Measurements from ENCODE around the gene AGAP3.

Gene AGAP3

DNA sequence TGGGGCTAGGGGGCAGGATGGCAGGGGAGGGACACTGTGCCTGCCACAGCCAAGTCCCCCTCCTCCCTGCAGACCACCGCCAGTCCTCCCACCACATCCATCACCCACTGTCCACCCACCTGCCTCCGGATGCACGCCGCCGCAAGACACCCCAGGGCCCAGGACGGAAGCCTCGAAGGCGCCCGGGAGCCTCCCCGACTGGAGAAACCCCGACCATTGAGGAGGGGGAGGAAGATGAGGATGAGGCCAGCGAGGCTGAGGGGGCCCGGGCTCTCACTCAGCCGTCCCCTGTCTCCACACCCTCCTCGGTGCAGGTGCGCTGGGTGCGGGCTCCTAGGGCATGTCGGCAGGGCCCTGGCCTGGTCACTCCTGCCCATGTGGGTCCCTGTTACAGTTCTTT, 21.8 kb upstream of the AGAP3 start:
- TF ChIP-seq ZFX (IDR thresholded peaks at IDR 0.05), result no peak
- TF ChIP-seq, protein P1, sequence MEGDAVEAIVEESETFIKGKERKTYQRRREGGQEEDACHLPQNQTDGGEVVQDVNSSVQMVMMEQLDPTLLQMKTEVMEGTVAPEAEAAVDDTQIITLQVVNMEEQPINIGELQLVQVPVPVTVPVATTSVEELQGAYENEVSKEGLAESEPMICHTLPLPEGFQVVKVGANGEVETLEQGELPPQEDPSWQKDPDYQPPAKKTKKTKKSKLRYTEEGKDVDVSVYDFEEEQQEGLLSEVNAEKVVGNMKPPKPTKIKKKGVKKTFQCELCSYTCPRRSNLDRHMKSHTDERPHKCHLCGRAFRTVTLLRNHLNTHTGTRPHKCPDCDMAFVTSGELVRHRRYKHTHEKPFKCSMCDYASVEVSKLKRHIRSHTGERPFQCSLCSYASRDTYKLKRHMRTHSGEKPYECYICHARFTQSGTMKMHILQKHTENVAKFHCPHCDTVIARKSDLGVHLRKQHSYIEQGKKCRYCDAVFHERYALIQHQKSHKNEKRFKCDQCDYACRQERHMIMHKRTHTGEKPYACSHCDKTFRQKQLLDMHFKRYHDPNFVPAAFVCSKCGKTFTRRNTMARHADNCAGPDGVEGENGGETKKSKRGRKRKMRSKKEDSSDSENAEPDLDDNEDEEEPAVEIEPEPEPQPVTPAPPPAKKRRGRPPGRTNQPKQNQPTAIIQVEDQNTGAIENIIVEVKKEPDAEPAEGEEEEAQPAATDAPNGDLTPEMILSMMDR (conservative IDR thresholded peaks at IDR 0.05), result no peak
- H3K27ac ChIP-seq, result no peak overlapping the region

DNA sequence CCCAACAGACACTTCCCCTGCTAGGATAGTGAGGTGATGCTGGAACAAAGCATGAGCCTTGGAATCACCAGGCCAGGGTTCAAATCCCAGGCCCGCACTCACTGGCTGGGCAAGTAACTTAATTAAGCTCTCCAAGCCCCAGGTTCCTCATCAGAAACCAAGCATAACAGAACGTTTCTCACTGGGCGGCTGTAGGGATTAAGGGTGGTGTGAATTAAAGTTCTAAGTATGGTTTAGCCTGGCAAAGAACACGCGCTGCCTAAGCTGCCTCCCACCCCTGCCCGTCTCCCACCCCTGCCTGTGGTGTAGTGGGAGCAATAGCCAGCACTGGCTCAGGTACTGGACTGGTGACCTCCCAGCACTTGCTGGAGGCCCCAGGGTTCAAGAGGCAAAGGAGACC, 21.3 kb upstream of the AGAP3 start:
- TF ChIP-seq ZFX (IDR thresholded peaks at IDR 0.05), result no peak
- TF ChIP-seq, protein P1 (conservative IDR thresholded peaks at IDR 0.05), result no peak
- H3K27ac ChIP-seq, result no peak overlapping the region

DNA sequence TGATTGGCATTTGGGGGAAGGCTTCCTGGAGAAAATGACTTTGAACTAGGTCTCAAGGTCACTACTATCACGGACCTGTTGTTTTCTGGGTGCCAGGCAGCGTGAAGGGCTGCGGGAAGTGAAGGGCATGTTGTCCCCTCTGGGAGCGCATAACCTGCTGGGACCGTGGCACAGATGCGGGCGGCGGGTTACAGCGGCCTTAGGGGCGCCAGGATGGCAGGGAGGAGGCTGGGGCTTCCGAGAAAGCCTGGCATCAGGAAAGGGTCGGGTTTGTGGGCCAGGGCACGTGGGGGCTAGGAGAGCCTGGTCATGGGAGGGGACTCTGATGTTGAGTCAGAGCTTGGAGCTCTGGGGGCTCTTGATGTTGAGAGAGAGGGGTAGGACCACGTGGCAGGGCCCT, 20.8 kb upstream of the AGAP3 start:
- no peak for TF ChIP-seq ZFX (IDR thresholded peaks at IDR 0.05)
- TF ChIP-seq, protein P1 (conservative IDR thresholded peaks at IDR 0.05), result no peak
- H3K27ac ChIP-seq, result no peak overlapping the region

DNA sequence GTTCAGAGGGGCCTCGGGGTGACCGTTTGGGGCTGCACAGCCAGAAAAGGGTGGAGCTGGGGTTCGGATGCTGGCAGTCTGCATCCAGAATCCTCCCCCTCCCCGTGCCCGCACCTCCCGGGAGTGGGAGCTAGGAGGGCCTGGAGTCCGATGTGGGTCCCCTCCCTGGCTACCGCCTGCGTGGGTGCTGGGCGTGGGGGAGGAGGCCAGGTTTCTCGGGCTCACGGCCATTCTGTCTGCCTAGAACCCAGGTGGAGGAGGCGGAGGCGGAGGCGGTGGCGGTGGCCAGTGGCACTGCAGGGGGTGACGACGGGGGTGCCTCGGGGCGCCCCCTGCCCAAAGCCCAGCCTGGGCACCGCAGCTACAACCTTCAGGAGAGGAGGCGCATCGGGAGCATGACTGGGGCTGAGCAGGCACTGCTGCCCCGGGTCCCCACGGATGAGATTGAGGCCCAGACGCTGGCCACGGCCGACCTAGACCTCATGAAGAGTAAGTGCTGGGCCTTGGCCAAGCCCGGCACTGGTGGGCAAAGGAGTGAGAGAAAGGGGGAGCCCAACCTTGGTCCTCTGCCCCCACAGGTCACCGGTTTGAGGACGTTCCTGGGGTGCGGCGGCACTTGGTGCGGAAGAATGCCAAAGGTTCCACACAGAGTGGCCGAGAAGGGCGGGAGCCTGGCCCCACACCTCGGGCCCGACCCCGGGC, 19.9 kb upstream of the AGAP3 start:
- TF ChIP-seq ZFX (IDR thresholded peaks at IDR 0.05), result no peak
- TF ChIP-seq, protein P1 (conservative IDR thresholded peaks at IDR 0.05), result no peak
- H3K27ac ChIP-seq, result no peak overlapping the region

DNA sequence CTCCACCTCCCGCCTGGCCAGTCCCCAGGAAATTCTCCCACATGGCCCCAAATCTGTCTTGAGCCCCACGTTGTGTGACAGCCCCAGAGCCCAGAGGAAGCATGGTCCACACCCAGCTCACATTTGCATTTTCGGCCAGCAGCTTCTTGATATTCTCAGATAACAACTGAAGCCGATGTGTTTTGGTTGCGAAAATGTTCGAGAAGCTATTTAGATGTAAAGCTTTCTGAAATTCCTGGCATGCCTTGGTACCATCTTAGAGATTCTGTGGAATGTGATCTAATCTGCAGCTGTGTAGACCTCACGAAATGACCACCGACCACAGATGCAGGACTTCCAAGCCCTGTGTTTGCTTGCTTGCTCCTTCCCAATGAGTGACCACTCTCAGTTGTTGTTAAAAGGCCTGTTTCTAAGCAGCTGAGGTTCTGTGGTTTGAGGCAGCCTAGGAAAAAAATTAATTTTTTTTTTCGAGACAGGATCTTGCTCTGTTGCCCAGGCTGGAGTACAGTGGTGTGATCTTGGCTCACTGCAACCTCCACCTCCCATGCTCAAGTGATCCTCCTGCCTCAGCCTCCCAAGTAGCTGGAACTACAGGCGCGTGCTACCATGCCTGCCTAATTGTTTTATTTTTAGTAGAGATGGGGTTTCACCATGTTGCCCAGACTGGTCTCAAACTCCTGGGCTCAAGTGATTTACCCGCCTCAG, 18.1 kb upstream of the AGAP3 start:
- TF ChIP-seq, protein P1 (conservative IDR thresholded peaks at IDR 0.05), result no peak
- no peak for TF ChIP-seq ZFX (IDR thresholded peaks at IDR 0.05)
- H3K27ac ChIP-seq, result no peak overlapping the region

DNA sequence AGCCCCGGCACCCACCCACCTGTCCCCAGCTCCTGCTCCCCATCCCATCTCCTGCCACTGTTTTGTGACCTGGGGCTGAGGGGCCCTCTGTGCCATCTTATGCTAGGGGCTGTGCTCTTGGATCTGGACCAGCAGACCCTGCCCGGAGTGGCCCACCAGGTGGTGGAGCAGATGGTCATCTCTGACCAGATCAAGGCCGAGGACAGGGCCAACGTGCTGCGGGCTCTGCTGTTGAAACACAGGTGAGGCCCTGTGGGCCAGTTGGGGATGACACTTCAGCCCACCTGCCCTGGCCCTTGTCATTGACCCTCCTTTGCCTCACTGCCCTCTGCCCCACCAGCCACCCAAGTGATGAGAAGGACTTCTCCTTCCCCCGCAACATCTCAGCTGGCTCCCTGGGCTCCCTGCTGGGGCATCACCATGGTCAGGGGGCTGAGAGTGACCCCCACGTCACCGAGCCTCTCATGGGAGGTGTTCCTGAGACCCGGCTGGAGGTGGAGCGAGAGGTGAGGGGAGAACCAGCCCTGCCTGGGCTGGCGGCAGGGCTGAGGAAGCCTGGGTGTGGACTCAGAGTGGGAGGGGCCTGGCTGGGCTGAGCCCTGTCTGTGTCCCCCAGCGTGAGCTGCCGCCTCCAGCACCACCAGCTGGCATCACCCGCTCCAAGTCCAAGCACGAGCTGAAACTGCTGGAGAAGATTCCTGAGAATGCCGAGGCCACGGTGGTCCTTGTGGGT, 16.3 kb upstream of the AGAP3 start:
- H3K27ac ChIP-seq, result no peak overlapping the region
- TF ChIP-seq, protein P1 (conservative IDR thresholded peaks at IDR 0.05), result no peak
- no peak for TF ChIP-seq ZFX (IDR thresholded peaks at IDR 0.05)

DNA sequence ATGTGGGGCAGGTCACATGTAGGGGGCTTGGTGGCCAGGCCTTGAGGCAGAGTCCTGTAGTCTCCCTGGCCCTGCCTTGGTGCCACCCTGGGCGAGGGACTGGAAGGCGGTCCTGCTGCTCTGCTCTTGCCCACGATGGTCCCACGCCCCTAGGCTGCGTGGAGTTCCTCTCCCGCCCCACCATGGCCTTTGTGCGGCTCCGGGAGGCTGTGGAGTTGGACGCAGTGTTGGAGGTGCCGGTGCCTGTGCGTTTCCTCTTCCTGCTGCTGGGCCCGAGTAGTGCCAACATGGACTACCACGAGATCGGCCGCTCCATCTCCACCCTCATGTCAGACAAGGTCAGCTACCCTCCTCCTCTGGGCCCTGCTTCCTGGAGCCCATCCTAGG, 15.7 kb upstream of the AGAP3 start:
- no peak overlapping the region for H3K27ac ChIP-seq
- TF ChIP-seq, protein P1 (conservative IDR thresholded peaks at IDR 0.05), result no peak
- TF ChIP-seq ZFX (IDR thresholded peaks at IDR 0.05), result no peak

Data from C4-2B (cell line).